ENCODE measurements around the gene SLC25A6. TPM values are rescaled to one million over a fixed set of nuclear protein-coding genes. Genes with fewer than 3 reads are reported as not detected.
"Not testable (repeated sequence)": the region's sequence is repeated elsewhere in the genome, so short reads cannot be mapped to it uniquely, and the experiment has no call there.

Gene SLC25A6
- polyA plus RNA-seq, 3 donors: 481 to 682 (median 578) TPM

DNA sequence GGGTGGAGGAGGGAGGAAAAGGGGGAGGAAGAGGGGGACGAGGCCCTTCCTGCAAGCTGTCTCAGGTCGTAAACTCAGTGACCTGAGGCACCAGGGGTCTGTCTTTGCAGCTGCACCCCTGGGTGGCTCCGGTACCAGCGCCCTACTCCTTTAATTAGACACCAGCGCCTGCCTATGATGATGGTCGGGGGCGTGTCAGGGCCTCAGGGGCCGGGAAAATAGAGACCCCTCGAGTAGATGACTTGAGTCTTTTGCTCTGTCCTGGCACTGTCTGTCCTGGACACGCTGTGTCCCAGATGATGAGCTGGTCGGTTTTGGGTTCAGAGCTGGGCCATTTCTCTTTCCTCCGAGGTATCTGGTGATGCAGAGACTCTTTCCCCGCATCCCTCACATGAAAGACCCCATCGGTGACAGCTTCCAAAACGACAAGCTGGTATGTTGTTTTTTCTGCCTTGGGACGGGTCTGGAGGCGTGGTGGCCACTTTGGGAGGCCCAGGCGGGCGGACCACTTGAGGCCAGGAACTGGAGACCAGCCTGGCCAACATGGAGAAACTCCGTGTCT lies 11.2 kb downstream of the SLC25A6 start:
- no peak for DNase-seq (ENCODE audit: extremely low read depth in 1 of 11, low read depth in 9 of 11, low spot score in 4 of 11)

DNA sequence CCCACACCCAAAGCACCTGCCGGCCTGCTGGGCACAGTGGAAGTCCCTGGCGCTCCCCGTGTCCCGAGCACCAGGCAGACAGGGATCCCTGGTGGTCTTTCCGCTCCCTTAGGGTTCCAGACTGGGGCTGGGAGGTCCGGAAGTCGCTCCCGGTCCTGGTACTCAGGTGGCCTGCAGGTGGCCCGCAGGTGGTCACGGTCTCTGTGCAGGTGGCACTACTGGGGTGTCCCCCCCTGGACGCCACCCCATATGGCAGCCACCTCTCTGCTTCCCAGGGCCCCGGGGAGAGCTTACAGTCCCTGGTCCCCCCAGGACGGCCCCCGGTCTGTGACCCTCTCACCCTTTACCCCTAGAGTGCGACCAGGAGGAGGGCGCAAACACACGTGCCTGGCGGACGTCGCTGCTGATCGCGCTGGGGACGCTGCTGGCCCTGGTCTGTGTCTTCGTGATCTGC lies 13.6 kb downstream of the SLC25A6 start:
- no peak for DNase-seq (ENCODE audit: extremely low read depth in 1 of 11, low read depth in 9 of 11, low spot score in 4 of 11)

DNA sequence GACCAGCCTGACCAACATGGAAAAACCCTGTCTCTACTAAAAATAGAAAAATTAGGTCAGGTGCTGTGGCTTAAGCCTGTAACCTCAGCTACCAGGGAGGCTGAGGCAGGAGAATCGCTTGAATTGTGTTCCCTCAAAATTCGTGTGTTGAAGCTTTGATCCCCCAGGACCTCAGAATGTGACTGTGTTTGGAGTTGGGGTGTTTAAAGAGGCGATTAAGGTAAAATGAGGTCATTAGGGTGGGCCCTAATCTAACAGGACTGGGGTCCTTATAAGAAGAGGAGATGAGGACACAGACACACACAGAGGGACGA lies 23.6 kb downstream of the SLC25A6 start:
- no peak for DNase-seq (ENCODE audit: extremely low read depth in 1 of 11, low read depth in 9 of 11, low spot score in 4 of 11)

DNA sequence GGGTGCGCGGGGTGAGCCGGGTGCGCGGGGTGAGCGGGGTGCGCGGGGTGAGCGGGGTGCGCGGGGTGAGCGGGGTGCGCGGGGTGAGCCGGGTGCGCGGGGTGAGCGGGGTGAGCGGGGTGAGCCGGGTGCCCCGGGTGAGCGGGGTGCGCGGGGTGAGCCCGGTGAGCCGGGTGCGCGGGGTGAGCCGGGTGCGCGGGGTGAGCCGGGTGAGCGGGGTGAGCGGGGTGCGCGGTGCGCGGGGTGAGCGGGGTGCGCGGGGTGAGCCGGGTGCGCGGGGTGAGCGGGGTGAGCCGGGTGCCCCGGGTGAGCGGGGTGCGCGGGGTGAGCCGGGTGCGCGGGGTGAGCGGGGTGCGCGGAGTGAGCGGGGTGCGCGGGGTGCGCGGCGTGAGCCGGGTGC lies 25.6 kb downstream of the SLC25A6 start:
- not testable (repeated sequence) for DNase-seq (ENCODE audit: extremely low read depth in 1 of 11, low read depth in 9 of 11, low spot score in 4 of 11)

DNA sequence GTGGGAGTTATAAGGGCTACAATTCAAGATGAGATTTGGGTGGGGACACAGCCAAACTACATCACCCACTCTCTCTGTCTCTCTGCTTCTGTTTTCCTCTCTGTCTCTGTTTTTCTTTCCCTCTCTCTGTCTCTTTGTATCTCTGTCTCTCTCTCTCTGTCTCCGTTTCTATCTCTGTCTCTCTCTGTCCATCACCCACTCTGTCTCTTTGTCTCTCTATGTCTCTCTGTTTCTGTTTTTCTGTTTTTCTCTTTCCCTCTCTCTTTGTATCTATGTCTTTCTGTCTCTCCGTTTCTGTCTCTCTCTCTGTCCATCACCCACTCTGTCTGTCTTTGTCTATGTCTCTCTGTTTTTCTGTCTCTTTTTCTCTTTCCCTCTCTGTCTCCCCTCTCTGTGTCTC lies 30.0 kb downstream of the SLC25A6 start:
- no peak for DNase-seq (ENCODE audit: extremely low read depth in 1 of 11, low read depth in 9 of 11, low spot score in 4 of 11)

DNA sequence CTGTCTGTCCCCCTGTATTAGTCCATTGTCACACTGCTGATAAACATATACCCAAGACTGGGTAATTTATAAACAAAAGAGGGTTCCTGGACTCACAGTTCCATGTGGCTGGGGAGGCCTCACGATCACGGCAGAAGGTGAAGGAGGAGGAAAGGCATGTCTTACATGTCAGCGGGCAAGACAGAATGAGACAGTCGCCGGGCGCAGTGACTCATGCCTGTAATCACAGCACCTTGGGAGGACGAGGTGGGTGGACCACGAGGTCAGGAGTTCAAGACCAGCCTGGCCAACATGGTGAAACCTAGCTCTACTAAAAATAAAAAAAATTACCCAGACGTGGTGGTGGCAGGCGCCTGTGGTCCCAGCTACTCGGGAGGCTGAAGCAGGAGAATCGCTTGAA lies 30.6 kb downstream of the SLC25A6 start:
- no peak for DNase-seq (ENCODE audit: extremely low read depth in 1 of 11, low read depth in 9 of 11, low spot score in 4 of 11)

DNA sequence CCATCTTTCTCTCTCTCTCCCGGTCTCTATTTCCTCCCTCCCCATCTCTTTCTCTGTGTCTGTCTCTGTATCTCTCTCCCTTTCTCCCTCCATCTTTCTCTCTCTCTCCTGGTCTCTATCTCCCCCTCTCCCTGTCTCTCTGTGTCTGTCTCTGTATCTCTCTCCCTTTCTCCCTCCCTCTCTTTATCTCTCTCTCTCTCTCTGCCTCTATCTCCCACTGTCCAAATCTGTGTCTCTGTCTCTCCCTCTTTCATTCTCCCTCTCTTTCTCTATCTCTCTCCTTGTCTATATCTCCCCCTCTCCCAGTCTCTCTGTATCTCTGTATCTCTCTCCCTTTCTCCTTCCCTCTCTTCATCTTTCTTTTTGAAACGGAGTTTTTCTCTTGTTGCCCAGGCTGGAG lies 31.7 kb downstream of the SLC25A6 start:
- no peak for DNase-seq (ENCODE audit: extremely low read depth in 1 of 11, low read depth in 9 of 11, low spot score in 4 of 11)

DNA sequence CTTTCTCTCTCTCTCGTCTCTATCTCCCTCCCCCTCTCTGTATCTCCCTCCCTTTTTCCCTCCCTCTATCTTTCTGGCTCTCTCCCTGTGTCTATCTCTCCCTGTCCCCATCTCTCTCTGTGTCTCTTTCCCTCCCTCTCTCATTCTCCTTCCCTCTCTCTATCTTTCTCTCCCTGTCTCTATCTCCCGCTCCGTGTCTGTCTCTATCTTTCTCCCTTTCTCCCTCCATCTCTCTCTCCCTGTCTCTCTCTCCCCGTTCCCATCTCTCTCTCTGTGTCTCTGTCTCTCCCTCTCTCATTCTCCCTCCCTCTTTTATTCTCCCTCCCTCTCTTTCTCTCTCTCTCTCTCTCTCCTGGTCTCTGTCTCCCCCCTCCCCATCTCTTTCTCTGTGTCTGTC lies 32.4 kb downstream of the SLC25A6 start:
- DNase-seq (ENCODE audit: extremely low read depth in 1 of 11, low read depth in 9 of 11, low spot score in 4 of 11): no peak

DNA sequence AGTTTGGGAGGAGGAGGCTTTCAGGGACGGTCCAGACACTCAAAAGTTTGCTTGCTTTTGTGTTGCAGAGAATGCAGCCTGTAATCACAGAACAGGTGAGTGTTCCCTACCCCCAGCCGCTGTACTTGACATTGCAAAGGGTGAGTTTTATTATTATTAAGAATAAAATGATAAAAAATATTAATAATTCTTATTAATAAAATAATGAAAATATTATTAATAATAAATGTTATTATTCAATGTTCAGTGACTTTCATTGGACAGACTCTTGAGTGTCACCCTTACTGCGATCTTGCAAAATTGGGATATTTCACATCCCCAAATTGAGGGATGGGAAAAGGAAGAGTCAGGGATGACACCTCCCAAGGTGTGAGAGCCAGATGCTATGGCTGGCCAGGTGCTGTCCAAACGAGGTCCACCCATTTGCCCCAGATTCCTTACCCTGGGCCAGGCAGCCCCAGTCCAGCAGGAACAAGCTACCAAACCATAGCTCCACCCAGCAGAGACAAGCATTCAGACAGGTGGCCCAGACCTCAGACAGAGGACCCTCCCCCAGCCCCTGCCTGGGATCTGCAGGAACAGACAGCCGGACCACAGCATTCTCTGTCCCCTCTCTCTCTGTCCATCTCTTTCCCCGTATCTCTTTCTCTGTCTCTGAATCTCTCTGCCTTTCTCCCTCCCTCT lies 33.0 kb downstream of the SLC25A6 start:
- DNase-seq (ENCODE audit: extremely low read depth in 1 of 11, low read depth in 9 of 11, low spot score in 4 of 11): no peak

DNA sequence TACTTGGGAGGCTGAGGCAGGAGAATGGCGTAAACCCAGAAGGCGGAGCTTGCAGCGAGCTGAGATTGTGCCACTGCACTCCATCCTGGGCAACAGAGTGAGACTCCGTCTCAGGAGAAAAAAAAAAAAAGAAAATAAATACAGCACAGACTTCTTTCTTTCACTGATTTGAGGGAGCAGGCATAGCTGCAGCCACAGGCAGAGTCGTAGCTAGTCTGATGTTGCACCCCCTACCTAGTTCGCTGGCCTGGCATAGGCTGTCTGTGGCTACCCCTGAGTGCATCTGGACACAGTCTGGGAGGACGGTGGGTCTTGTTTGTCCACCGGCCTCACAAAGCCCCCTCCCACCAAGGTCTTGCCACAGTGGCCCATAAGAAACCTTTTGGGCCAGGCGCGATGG lies 33.9 kb downstream of the SLC25A6 start:
- no peak for DNase-seq (ENCODE audit: extremely low read depth in 1 of 11, low read depth in 9 of 11, low spot score in 4 of 11)

DNA sequence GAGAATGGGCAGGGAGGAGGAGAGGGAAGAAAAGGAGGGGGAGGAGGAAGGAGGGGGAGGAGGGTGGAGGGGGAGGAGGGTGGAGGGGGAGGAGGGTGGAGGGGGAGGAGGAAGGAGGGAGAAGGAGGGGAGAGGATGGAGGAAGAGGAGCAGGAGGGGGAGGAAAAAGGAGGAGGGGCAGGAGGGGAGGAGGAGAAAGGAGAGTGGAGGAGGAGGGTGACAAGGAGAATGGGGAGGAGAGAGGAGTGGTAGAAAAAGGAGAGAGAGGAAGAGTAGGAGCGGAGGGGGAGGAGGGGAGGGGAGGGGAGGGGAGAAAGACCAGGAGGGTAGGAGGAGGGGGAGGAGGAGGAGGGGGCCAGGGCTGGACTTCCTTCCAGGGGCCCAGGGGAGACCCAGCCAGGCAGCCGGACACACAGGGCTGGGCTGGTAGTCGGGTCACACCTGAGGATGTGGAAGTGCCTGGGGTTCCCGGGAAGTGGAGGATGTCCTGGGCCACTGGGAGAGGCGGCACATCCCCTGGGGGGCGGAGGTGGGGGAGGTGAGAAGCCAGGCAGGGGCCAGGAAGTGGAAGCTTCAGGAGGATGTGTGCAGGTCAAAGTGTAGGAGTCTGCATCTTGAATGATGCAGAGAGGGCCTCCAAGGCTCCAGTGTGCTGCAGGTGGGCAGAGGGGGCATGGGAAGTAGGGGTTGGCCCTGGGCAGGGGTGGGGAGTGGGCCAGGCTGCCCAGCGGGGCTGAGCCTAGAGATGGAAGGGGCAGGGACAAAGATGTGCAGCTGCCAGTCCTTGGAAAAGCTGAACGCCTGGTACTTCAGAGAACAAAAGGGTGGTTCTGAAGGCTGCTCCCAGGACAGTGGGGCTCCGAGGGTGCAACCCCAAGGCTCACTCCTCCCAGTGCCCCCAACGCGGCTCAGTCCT lies 36.5 kb downstream of the SLC25A6 start:
- DNase-seq (ENCODE audit: extremely low read depth in 1 of 11, low read depth in 9 of 11, low spot score in 4 of 11): no peak

DNA sequence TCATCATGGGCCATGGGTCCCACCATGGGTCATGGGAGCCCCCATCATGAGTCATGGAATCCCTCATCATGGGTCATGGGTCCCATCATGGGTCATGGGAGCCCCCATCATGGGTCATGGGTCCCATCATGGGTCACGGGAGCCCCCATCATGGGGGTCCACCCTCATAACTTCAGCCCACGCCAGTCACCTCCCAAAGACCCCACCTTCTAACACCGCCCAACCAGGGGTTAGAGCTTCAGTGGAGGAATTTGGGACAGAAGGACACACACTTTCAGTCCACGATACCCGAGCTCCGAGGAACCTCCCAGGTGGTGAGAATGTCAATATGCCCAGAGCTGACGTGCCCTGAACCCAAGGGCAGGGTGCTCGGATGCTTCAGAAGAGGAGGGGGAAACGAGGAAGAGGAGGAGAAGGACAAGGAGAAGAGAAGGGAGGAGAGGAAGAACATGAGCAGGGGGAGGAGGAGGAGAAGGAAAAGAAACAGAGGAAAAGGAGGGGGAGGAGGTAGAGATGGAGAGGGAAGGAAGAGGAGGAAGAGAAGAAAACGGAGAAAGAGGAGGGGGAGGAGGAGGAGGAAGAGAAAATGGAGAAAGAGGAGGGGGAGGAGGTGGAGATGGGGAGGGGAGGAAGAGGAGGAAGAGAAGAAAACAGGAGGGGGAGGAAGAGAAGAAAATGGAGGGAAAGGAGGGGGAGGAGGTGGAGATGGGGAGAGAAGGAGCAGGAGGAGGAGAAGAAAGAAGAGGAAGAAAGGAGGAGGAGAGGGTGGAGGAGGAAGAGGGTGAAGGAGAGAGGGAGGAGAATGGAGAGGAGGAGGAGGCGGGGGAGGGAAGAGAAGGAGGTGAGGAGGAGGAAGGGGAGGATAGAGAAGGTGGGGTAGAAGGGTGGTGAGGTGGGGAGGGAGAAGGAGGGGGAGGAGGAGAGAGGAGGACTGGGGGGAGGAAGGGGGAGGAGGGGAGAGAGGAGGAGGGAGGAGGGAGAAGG lies 37.6 kb downstream of the SLC25A6 start:
- no peak for DNase-seq (ENCODE audit: extremely low read depth in 1 of 11, low read depth in 9 of 11, low spot score in 4 of 11)

DNA sequence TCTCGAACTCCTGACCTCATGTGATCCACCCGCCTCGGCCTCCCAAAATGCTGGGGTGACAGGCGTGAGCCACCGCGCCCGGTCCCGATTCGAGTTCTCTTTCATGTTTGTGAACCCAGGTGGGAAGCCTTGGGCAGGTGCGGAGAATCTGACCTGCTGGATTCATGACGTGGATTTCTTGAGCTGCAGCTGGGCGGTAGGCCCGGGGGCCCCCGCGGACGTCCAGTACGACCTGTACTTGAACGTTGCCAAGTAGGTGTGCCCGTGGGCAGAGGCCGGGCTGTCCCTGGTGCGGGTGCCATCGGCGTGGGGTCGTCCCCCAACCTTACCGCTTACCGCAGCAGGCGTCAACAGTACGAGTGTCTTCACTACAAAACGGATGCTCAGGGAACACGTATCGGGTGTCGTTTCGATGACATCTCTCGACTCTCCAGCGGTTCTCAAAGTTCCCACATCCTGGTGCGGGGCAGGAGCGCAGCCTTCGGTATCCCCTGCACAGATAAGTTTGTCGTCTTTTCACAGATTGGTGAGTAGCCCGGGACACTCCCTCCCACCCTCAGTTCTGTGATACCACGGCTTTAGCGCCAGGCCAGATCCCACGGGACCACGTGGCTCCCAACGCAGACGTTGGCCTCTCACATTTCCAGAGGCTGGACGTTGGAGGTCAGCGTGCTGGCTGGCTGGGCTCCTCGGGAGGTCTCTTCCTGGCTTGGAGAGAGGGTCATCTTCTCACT lies 39.8 kb downstream of the SLC25A6 start:
- DNase-seq (ENCODE audit: extremely low read depth in 1 of 11, low read depth in 9 of 11, low spot score in 4 of 11): no peak

DNA sequence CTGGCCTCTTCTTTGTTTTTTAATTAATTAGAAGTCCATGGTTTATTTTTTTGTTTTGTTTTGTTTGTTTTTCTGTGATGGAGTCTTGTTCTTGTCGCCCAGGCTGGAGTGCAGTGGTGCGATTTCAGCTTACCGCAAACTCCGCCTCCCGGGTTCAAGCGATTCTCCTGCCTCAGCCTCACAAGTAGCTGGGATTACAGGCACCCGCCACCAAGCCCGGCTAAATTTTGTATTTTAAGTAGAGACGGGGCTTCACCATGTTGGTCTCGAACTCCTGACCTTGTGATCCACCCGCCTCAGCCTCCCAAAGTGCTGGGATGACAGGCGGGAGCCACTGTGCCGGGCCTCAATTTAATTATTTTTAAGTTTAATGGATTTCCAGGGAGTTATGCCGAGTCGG lies 42.3 kb downstream of the SLC25A6 start:
- DNase-seq (ENCODE audit: extremely low read depth in 1 of 11, low read depth in 9 of 11, low spot score in 4 of 11): not testable (repeated sequence)

DNA sequence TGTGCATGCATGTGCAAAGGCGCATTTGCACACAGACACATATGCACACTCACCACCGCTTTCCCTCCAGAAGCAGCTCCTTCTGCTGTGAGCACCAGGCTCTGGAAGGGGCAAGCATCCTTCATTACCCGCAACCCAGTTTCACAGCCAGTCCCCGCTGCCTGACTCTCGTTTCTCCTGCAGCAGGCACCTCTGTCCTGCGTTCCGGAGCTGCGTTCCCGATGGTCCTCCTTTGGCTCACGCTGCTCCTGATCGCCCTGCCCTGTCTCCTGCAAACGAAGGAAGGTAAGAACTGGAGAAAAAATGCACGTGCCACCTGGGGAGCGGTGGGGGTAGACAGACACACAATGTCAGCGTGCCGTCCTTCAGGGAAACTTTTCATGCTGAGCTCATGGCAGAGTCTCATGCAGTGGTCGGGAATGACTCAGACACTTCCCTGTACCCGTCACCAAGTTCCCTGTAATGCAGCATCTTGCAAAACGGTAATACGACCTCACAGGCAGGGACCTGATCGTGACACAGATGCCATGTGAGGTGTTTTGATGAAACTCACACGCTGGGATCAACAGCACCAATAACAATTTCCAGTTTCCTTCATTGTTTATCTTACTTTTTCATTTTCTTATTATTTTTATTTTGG lies 50.2 kb downstream of the SLC25A6 start:
- DNase-seq (ENCODE audit: extremely low read depth in 1 of 11, low read depth in 9 of 11, low spot score in 4 of 11): no peak

DNA sequence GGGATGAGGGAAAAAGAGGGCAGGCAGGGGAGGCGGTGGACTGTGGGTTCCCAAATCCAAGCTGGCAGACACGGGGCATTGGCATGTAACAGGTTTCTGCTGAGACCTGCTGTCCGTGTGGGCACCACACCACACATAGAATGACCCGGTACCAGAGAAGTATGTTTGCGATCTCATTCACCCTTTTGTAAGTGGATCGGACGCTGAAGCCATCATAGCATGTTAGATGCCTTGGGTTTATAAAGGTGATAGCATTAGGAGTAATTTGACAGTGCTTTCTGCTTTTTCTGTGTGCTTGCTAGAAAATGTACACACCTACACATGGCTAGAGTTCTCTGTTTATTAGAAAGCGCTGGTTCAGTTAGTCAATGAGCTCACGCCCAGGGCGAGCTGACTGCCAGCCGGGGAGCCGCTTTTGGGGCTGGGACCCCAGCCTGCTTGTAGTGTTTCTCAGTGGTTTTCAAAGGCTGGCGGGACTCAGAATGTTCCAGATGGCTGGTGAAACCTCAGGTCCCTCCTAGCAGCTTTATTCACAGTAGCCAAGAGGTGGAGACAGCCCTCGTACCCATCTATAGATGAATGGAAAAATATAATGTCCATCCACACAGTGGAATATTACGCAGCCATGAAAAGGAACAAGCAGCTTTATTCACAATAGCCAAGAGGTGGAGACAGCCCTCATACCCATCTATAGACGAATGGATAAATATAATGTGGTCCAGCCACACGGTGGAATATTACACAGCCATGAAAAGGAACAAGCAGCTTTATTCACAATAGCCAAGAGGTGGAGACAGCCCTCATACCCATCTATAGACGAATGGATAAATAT lies 54.7 kb downstream of the SLC25A6 start:
- DNase-seq (ENCODE audit: extremely low read depth in 1 of 11, low read depth in 9 of 11, low spot score in 4 of 11): no peak

DNA sequence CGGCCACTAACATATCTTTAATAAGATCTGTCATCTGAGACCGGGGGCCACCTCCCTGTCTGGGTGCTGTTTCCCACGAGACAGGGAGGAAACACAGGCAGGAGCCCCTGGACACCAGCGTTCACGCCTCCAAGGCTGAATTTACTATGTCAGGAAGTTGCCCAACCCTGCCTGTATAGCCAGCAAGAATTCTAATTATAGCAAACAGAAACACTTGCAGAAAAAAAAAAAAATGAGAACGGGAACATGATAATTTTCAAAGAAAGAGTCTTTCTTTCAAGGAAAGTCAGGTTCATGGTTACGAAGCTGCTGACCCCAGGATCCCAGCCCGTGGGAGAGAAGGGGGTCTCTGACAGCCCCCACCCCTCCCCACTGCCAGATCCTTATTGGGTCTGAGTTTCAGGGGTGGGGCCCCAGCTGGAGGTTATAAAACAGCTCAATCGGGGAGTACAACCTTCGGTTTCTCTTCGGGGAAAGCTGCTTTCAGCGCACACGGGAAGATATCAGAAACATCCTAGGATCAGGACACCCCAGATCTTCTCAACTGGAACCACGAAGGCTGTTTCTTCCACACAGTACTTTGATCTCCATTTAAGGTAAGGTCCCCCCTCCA lies 55.5 kb downstream of the SLC25A6 start, which contains the start of gene IL3RA:
TSS of gene IL3RA (plus strand) at position 455 of the 613 bp plus-strand sequence. CDS start 4,981 bp downstream, outside the sequence.
- DNase-seq (ENCODE audit: extremely low read depth in 1 of 11, low read depth in 9 of 11, low spot score in 4 of 11): no peak

Measured in renal cortex interstitium (tissue), 11 donors.